NCI-H1105 (cell line): ENCODE measurements around the gene ANKS3.

Experiments
- DNase-seq: peaks from one replicate; lab custom pipeline; 2025; lab: John Stamatoyannopoulos, UW

ANKS3 gene

GRCh38 chr16:4734063-4734729 is at the start of gene ANKS3, which contains the start of gene DNAAF8:
TSS of gene ANKS3 (minus strand) at chr16:4734271. CDS start at chr16:4730149, 4,122 bp downstream.
TSS of gene DNAAF8 (plus strand) at chr16:4734537. CDS start at chr16:4736515, 1,978 bp downstream.
- peak; percentile 60 for DNase-seq

GRCh38 chr16:4783251-4783950 is 49.3 kb upstream of the ANKS3 start:
- DNase-seq = no peak

- no peak for DNase-seq
Observed at GRCh38 chr16:4780235-4780634, 46.2 kb upstream of the ANKS3 start.

GRCh38 chr16:4778050-4778392 is 44.0 kb upstream of the ANKS3 start:
- DNase-seq = no peak

GRCh38 chr16:4777339-4778049 is 43.4 kb upstream of the ANKS3 start:
- DNase-seq = no peak

GRCh38 chr16:4776141-4776705 is 42.2 kb upstream of the ANKS3 start:
- DNase-seq = no peak

GRCh38 chr16:4775005-4775404 is 40.9 kb upstream of the ANKS3 start:
- DNase-seq = no peak

GRCh38 chr16:4772351-4772750 is 38.3 kb upstream of the ANKS3 start:
- DNase-seq = no peak

- no peak for DNase-seq
Observed at GRCh38 chr16:4771646-4772045, 37.6 kb upstream of the ANKS3 start.

- DNase-seq = no peak
Observed at GRCh38 chr16:4769306-4769638, 35.2 kb upstream of the ANKS3 start.

GRCh38 chr16:4768549-4769305 is 34.7 kb upstream of the ANKS3 start:
- peak; percentile 85 for DNase-seq

- no peak for DNase-seq
Observed at GRCh38 chr16:4767872-4768548, 33.9 kb upstream of the ANKS3 start.

GRCh38 chr16:4766875-4767628 is 33.0 kb upstream of the ANKS3 start, which contains the start of gene ZNF500:
TSS of gene ZNF500 (minus strand) at chr16:4767162. CDS start at chr16:4765978, 1,184 bp downstream.
- DNase-seq = peak; percentile 81

- no peak for DNase-seq
Observed at GRCh38 chr16:4765511-4766474, 31.7 kb upstream of the ANKS3 start.

- DNase-seq = no peak
Observed at GRCh38 chr16:4763791-4764190, 29.7 kb upstream of the ANKS3 start.

- no peak for DNase-seq
Observed at GRCh38 chr16:4762205-4762604, 28.1 kb upstream of the ANKS3 start.

- no peak for DNase-seq
Observed at GRCh38 chr16:4760221-4760910, 26.3 kb upstream of the ANKS3 start.

GRCh38 chr16:4755687-4756086 is 21.6 kb upstream of the ANKS3 start:
- no peak for DNase-seq

- no peak for DNase-seq
Observed at GRCh38 chr16:4754865-4755264, 20.8 kb upstream of the ANKS3 start.
